Kidney capillary endothelial cell (primary cell): ENCODE measurements around the gene ANTXRL.
"Not testable (repeated sequence)": the region's sequence is repeated elsewhere in the genome, so short reads cannot be mapped to it uniquely, and the experiment has no call there.

Source experiments
- DNase-seq: peaks from one replicate; pipeline ENCODE4 v3.0.0-alpha.2; 2018; ENCODE audit warnings: low spot score

The ANTXRL gene

GRCh38 chr10:46254467-46254866 lies 32.3 kb upstream of the ANTXRL start:
- DNase-seq: no peak

GRCh38 chr10:46255210-46255609 lies 31.6 kb upstream of the ANTXRL start:
- DNase-seq: not testable (repeated sequence)

GRCh38 chr10:46255801-46256747 lies 30.7 kb upstream of the ANTXRL start:
- peak; percentile 44 for DNase-seq

GRCh38 chr10:46257099-46257498 lies 29.7 kb upstream of the ANTXRL start:
- DNase-seq: no peak

- DNase-seq: not testable (repeated sequence)
These were observed 23.8 kb upstream of the ANTXRL start for GRCh38 chr10:46262906-46263560.

- DNase-seq: no peak
These were observed 22.9 kb upstream of the ANTXRL start for GRCh38 chr10:46263831-46264268.

- DNase-seq: no peak
These were observed 22.5 kb upstream of the ANTXRL start for GRCh38 chr10:46264336-46264735.

GRCh38 chr10:46264737-46265368 lies 21.9 kb upstream of the ANTXRL start:
- DNase-seq: no peak

- DNase-seq: not testable (repeated sequence)
These were observed 21.1 kb upstream of the ANTXRL start for GRCh38 chr10:46265566-46266305.

GRCh38 chr10:46266306-46266985 lies 20.4 kb upstream of the ANTXRL start:
- DNase-seq: no peak

- DNase-seq: no peak
These were observed 19.4 kb upstream of the ANTXRL start for GRCh38 chr10:46267132-46267985.

- no peak for DNase-seq
These were observed 18.5 kb upstream of the ANTXRL start for GRCh38 chr10:46268076-46268881.

- not testable (repeated sequence) for DNase-seq
These were observed 17.2 kb upstream of the ANTXRL start for GRCh38 chr10:46269554-46270053.

- no peak for DNase-seq
These were observed 16.5 kb upstream of the ANTXRL start for GRCh38 chr10:46270086-46270811.

- not testable (repeated sequence) for DNase-seq
These were observed 15.8 kb upstream of the ANTXRL start for GRCh38 chr10:46270963-46271530.

- peak; percentile 23 for DNase-seq
These were observed 14.8 kb upstream of the ANTXRL start for GRCh38 chr10:46271795-46272499.

GRCh38 chr10:46272863-46273415 lies 13.9 kb upstream of the ANTXRL start:
- DNase-seq: no peak
